ENCODE results near the gene SIGLEC12. TPM values are rescaled to one million over a fixed set of nuclear protein-coding genes. Genes with fewer than 3 reads are reported as not detected.
"Not testable (repeated sequence)": the region's sequence is repeated elsewhere in the genome, so short reads cannot be mapped to it uniquely, and the experiment has no call there.

Gene SIGLEC12
- total RNA-seq, 1 donor from 2014 or later, result not detected

DNA sequence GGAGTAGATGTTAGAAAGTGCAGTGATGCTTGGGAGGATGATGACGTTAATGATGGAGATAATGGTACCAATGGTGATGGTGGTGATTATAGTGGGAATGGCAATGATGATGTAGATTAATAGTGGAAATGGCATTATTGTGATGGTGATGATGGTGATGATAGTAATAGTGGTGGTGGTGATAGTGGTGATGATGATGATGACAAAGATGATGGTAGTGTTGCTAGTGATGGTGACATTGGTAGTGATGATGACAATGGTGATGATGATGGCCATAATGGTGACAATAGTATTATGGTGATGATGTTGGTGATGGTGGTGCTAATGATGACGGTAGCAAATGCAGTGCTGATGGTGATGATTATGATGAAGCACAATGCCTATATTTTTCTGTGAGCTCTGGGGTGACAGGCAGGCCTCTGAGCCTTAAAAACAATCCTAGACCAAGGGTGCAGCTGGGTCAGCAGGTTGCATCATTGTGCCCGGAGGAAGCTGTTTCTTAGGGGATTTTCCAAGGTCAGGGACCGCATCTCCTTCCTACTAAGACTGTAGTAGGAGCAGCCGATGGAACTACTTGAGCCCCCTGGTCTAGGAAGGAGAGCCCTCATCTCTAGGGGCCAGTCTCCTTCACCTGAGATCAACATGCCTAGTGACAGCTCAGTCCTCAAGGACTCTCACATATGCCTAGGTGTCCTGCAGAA lies 15.5 kb downstream of the SIGLEC12 start:
- no peak for DNase-seq (ENCODE audit: low read depth in 2 of 2)

DNA sequence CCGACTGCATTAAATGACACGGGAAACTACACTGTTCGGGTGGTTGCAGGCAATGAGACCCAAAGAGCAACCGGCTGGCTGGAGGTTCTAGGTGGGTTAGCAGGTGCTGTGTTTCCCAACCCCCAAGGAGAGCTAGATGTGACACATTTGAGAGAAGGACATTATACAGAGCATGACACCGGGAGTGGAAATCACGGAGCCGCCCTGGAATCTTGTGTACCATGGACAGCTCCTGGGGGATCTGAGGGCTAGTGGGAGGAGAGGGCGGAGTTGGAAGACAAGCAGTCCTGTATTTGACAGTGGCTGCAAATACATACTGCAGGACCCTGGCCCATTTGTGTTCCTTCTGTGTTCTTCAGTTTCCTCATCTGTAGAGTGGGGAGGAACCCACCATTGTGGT lies 21.0 kb downstream of the SIGLEC12 start:
- peak in 1 of 2 donors; percentile 40 for DNase-seq (ENCODE audit: low read depth in 2 of 2)

DNA sequence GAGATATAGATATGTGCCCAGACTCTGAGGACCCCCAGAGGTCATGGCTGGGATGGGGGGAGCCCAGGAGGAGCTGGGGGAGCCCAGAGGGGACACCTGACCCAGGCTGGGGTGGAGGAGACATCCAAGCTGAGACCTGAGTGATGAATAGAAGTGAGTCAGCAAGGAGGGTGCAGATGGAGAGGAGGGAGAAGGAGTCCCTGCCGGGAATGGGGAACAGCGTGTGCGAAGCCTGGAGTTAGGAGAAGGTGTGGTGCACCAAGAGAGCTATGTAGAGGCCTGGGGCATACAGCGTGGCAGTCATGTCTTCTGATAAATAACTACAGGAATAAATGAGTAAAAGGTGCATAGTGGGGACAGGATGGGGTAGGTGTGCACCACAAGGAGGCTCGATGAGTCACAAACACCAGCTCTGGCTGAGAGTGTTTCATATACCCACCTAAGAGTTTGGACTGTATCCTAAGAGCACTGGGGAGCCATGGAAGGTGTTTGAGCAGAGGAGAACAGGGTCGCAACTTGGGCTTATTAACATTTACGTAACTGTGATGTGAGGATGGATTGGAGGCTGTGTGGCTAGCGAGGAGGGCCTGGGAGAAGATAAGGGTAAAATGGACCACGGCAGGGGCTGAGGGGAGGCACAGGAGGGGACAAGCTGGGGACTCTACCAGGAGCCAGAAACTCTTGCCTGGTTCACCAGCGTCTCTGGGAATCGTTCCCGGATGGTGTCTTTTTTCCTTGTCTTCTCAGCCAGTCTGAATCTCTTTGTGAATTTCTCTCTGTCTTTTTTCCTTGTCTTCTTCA lies 21.9 kb downstream of the SIGLEC12 start:
- DNase-seq (ENCODE audit: low read depth in 2 of 2), result no peak

DNA sequence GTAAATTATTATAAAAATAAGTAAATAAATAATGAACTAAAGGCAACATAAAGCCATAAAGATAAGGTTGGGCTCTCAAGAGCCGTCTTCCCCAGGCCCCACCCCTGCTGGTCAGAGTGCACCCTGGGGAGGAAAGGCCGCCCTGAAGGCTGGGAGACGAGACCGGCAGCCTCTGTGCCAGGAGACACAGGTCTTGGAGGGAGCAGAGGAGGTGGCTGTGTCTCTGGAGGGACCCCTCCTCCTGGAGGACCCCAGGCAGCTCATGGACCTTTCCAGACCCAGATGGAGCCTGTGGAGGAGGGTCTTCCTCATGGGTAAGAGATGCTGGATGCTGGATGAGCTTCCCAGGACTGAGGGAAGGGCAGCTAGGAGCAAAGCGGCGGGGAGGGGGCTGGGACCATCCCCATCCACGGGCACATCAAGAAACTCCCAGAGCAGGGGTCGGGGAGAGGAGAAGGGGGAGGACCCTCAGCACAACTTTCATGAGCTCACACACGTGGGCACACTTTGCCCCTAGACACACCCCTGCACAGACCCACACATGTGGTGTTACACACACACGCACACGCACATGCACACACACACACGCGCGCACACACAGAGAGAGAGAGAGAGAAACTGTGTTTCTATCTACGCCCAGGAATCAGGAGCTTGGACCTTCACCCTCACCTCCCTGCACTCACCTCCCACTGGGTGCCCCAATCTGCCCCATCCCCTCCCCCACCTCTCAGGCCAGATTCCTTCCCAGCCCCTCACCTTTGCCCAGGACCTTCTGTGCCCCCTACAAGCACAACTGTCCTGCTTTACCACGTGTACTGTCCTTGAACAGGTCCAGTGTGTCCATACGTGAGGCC lies 23.0 kb downstream of the SIGLEC12 start, which contains the start of gene CEACAM18:
Gene CEACAM18, plus strand, starts transcription at position 159 of the 854 bp plus-strand sequence.
- no peak for DNase-seq (ENCODE audit: low read depth in 2 of 2)

DNA sequence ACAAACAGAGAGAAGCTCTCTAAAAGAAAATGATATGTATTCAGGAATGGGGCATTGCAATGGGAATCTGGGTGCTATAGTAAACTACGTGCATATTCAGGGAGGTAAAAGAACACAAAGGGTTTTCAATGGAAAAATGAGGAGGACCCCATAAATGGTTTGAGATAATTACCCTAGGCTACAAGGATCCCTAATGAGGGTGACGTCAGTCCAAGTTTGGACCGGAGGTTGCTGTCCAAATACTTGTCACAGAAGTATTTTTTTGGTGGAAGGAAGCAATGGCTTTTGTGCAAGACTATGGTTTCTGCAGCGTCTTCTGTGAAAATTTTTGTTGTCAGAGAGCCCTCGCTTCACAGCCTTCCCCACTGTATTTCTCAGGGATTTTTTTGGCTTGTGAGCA lies 24.3 kb downstream of the SIGLEC12 start:
- no peak for DNase-seq (ENCODE audit: low read depth in 2 of 2)

DNA sequence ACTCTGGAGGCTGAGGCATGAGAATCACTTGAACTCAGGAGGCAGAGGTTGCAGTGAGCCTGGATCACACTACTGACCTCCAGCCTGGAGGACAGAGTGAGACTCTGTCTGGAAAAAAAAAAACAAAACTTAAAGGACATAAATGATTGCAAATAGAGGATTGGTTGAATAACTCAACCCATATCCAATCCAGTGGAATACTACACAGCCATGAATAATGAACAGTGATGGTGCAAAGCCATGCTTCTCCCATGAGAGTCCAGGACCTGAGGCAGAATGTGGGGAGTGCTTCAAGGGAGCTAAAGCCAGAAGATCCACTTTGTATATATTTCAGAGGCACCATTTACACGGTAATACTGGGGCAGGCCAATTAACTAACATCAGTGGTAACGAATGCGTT lies 25.4 kb downstream of the SIGLEC12 start:
- DNase-seq (ENCODE audit: low read depth in 2 of 2), result no peak

DNA sequence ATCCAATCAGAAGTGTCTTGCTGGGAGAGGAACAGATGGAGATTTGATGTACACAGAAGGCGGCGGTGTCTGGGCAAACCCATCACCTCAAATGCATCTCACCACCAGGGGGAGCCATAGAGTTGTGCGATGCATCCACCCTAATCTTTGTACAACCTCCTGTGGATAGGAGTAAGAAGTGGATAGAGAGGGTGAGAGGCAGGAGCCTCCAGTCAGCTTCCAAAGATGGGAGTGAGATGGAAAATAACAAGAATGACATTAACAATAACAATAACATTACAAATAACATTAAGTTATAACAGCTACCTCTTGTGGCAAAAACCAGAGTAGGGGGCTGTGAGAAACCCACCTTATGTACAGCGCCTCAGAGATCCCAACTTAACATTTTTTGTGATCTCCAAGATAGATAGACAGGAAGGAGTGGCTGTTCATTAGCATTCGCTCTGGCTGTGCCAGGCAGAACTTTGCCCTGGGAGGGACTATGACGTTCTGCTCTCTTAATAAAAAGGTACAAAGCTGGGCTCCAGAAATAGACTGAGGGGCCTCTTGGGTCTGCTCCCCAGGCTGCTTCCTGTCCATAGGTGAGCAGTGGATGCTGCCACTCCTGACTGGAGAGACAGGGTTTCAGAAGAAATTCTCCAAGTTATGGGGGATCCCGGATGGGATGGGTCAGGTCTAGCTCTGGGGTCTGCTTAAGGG lies 28.4 kb downstream of the SIGLEC12 start:
- DNase-seq (ENCODE audit: low read depth in 2 of 2), result peak; percentile 25 to 68

DNA sequence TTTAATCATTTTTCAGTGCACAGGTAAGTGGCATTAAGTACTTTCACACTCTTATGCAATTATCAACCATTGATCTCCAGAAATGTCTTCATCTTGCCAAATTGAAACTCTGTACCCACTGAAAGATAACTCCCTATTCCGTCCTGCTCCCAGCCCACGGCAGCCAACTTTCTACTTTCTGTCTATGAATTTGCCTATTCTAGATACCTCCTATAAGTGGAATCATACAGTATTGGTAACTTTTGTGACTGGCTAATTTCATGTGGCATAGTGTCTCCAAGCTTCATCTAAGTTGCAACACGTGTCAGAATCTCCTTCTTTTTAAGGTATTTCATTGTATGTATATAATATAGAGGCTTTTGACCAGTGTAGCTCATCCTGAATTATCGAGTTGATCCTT lies 29.0 kb downstream of the SIGLEC12 start:
- no peak for DNase-seq (ENCODE audit: low read depth in 2 of 2)

DNA sequence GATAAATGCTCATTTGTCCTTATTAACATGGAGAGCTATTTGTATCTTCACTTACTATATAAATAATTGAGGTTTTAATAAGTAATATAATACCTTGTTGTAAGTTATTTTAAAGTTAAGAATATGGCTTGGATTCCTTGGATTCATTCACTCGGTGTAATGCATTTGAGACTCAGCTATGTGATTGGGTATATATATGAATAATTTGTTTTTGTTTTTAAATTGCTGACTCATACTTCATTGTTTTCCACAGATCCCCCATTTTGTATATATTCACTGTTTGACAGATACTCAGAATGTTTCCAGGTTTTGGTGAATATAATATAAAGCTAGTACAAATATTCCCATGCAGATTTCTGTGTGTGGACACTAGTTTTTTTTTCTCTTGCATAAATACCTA lies 30.1 kb downstream of the SIGLEC12 start:
- DNase-seq (ENCODE audit: low read depth in 2 of 2), result no peak

DNA sequence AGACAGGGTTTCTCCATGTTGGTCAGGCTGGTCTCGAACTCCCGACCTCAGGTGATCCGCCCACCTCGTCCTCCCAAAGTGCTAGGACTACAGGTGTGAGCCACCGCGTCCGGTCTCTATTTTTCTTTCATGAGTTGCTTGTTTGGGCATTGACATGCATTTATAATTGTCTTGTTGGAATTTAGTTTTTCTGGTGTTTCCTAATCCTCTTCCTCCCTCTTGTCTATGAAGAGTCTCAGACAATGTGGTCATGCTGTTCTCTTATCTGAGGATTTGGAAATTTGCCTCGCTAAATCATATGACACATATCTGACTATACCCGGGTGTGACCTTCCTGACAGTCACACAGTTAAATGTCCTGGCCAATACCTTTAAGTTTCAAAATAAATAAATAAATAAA lies 30.6 kb downstream of the SIGLEC12 start:
- DNase-seq (ENCODE audit: low read depth in 2 of 2), result no peak

DNA sequence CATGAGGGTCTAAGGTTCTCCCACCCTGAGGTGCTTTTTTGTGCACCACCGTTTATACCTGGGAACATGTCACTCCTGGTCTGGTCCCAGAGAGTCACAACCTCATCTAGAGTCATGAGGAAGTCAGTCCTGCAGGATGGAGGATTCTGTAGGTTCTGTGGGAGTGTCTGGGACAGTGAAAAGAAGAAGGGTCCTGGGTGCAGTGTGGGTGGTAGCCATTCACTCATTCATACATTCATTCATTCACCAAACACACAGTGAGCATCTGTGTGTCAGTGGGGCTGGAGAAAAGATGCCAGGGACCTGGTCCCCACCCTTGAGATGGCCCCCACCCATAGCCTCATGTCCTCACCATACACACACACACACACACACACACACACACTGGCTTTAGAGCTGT lies 32.0 kb downstream of the SIGLEC12 start:
- no peak for DNase-seq (ENCODE audit: low read depth in 2 of 2)

DNA sequence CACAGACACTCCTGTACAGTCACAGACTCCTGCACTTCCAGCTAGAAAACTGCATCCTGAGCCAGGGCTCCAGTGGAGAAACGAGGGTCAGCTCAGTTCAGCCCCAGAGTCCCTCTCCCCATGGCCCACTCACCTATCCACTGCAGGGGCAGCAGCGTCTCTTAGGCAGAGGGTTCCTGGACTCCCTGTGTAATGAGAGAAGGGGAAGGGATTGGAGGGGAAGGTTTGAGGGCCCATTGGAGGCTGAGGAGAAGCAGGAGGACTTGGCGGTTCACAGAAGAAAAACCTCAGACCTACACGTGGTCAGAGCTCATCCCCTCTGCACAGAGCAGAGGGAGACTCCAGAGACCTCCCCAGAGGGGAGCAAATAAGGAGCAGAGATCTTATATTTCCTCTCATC lies 32.4 kb downstream of the SIGLEC12 start:
- no peak for DNase-seq (ENCODE audit: low read depth in 2 of 2)

DNA sequence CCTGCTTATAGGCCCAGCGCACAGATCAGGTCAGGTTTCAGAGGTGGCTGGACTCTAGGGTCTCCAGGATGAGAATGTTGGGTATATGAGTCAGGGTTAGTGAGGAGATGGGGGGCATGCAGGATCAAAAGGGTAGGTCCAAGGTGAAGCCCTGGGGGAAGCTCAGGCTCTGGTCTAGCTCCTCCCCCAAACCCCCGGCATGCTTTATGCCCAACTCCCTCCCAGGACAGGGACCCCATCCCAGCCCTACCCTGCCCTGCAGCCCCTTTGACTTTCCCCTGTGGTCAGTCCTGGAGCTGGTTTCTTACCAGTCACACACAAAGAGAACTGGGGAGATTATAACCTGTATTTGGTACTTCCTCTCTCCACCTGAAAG lies 33.1 kb downstream of the SIGLEC12 start:
- DNase-seq (ENCODE audit: low read depth in 2 of 2), result no peak

DNA sequence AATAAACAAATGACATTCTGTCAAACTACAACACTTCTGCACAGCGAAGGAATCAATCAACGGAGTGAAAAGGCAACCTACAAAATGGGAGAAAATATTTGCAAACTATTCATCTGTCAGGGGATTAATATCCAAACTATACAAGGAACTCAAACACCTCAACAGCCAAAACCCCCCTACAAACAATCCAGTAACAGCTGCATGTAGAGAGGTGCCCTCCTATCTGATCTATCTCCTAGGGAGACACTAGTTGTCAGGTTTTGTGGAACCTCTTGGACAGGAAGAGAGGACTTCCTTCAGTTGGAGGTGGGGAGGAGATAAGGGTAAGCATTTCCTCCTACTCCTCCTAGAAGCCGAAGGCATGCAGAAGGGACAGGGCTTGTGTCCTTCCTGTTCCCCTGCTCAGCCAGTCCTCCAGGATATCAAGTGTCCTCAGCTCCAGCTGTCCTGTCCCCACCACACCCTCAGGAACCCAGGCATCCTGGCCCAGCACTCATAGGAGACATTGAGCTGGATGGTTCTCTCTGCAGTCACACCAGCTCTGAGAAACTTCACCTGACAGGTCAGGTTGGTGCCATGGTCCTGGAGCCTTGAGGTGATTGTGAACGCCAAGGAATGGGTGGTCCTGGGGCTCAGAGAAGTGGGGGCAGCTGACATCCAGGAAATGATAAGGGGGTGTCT lies 33.6 kb downstream of the SIGLEC12 start:
- DNase-seq (ENCODE audit: low read depth in 2 of 2), result no peak

DNA sequence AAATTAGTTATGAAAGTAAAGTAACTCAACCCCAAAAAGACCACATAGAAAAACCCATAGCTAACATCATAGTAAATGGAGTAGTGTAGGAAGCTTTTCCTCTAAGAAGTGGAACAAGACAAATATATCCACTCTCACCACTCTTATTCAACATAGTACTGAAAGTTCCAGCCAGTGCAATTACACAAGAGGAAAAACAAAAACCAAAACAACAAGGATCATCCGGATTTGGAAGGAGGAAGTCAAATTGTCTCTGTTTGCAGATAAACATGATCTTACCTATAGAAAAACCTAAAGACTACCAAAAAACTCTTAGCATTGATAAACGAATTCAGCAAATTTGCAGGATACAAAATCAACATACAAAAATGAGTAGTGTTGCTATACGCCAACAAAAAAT lies 34.9 kb downstream of the SIGLEC12 start:
- DNase-seq (ENCODE audit: low read depth in 2 of 2), result no peak

DNA sequence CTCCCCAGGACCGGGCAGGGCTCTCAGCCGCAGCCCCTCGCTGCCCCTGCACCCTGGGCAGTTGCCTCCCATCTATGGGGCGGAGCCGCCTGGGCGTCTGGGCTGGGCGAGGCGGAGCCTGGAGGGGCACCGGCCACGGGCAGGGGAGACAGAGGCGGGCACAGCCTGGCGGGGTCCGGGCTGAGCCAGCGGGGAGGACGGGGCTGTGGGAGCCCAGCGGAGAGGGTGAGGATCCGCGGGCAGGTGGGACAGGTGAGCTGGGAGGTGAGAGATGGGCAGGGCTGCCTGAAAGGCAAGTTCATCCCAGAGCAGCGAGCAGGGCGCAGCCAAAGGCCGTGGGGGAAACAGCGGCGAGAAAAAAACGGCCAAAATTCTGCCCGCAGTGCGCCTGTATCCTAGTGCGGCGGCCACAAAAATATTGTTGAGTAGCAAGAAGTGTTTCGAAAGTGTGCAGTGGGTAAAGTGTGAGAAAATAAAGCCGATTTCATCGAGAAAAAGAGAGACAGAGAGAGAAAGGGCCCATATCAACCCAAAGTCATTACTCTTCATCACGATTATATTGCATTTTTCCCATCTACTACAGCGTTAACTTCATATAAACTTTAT lies 37.5 kb downstream of the SIGLEC12 start:
- DNase-seq (ENCODE audit: low read depth in 2 of 2), result not testable (repeated sequence)

DNA sequence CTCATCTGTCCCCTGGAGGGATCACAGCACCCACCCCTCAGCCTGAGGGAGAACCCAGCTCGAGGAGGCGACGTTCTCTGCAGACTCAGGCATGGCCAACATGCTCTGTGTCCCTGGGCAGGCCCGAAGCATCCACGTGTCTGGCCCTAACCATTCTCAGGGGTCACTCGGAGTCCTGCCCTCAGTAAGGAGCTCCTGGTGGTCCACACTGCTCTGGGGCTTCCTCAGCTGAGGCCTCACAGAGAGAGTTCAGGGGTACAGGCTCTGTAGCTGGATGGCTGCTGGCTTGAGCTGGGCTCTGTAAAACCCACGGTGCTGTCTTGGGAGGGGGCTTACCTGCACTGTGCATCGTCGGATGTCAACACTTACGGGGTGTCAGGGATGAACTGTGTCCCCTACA lies 38.9 kb downstream of the SIGLEC12 start:
- DNase-seq (ENCODE audit: low read depth in 2 of 2), result no peak

DNA sequence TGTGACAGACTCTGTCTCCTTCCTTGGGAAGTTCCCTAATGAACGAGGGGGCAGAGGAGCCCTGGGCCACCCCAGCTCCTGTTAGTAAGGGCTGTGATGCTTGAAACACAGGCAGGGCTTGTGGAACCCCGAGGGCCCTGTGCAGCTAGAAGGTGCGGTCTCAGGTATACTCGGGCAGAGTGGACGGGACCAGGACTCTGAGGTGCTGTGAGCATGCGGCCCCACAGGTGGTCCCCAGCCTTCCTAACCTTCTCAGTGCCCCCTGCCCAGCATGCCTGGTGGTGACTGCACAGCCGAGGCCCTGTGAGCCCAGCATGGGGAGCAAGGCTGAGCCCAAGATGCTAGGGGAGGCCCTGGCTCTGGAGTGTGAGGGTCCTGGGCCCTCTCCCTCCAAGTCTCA lies 39.3 kb downstream of the SIGLEC12 start:
- DNase-seq (ENCODE audit: low read depth in 2 of 2), result no peak

DNA sequence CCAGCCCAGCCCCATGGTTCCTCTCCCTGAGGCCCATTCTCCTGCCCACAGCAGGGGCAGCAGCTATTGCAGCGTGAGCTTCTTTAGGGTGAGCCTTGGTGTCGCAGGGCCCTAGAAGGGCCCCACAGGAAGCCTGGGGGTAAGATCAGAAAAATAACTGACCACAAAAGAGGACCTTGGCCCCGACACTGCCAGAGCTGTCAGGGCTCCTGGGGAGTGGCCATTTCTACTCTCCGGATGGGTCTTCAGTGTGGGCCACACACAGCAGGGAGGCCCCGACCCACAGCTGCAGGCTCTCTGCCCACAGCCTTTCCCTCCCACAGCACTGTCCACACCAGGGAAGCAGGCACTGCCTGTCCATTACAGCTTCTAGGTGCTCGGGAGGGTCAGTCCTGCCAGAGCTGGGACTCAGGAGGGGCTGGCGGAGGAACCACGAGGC lies 39.9 kb downstream of the SIGLEC12 start:
- no peak for DNase-seq (ENCODE audit: low read depth in 2 of 2)
